Stimulated activated CD8-positive, alpha-beta memory T cell treated with anti-CD3 and anti-CD28 coated beads, Interleukin-12 subunit alpha, Interleukin-12 subunit beta, amount 100 ng/mL, for 1 hour (primary cell): Measurements from ENCODE around the gene MTCL1.

Experiments used
- DNase-seq: peaks from one replicate; pipeline ENCODE4 v3.0.0-alpha.2; 2020; ENCODE audit warnings: low read depth

The MTCL1 gene

GRCh38 chr18:8811115-8811514, 105.8 kb downstream of the MTCL1 start:
- no peak for DNase-seq

- no peak for DNase-seq
Measured at GRCh38 chr18:8812631-8813030, 107.3 kb downstream of the MTCL1 start.

GRCh38 chr18:8813611-8814010, 108.3 kb downstream of the MTCL1 start:
- DNase-seq, result no peak

GRCh38 chr18:8814206-8814605, 108.8 kb downstream of the MTCL1 start:
- no peak for DNase-seq

GRCh38 chr18:8816220-8816619, 110.9 kb downstream of the MTCL1 start:
- DNase-seq, result no peak

GRCh38 chr18:8816816-8817215, 111.5 kb downstream of the MTCL1 start:
- DNase-seq, result no peak

GRCh38 chr18:8818982-8819381, 113.6 kb downstream of the MTCL1 start:
- no peak for DNase-seq

- no peak for DNase-seq
Measured at GRCh38 chr18:8820396-8821082, 115.2 kb downstream of the MTCL1 start.

GRCh38 chr18:8821083-8821465, 115.7 kb downstream of the MTCL1 start:
- no peak for DNase-seq

GRCh38 chr18:8821531-8821930, 116.2 kb downstream of the MTCL1 start:
- DNase-seq, result no peak

GRCh38 chr18:8822643-8823042, 117.3 kb downstream of the MTCL1 start:
- DNase-seq, result no peak

- no peak for DNase-seq
Measured at GRCh38 chr18:8823530-8823929, 118.2 kb downstream of the MTCL1 start.

- no peak for DNase-seq
Measured at GRCh38 chr18:8824846-8825245, 119.5 kb downstream of the MTCL1 start.

- DNase-seq, result no peak
Measured at GRCh38 chr18:8825273-8825672, 119.9 kb downstream of the MTCL1 start.

GRCh38 chr18:8825729-8826375, 120.5 kb downstream of the MTCL1 start:
- DNase-seq, result no peak

GRCh38 chr18:8826514-8826913, 121.2 kb downstream of the MTCL1 start:
- DNase-seq, result no peak

GRCh38 chr18:8826971-8827370, 121.6 kb downstream of the MTCL1 start:
- DNase-seq, result no peak

- no peak for DNase-seq
Measured at GRCh38 chr18:8828300-8828699, 122.9 kb downstream of the MTCL1 start.

GRCh38 chr18:8828798-8829197, 123.4 kb downstream of the MTCL1 start:
- DNase-seq, result no peak

- no peak for DNase-seq
Measured at GRCh38 chr18:8830067-8831060, 125.0 kb downstream of the MTCL1 start.

GRCh38 chr18:8831112-8831511, 125.8 kb downstream of the MTCL1 start:
- no peak for DNase-seq

- no peak for DNase-seq
Measured at GRCh38 chr18:8831531-8831930, 126.2 kb downstream of the MTCL1 start.

- DNase-seq, result no peak
Measured at GRCh38 chr18:8833480-8833879, 128.1 kb downstream of the MTCL1 start.
